Tibial nerve (tissue), 4 donors: ENCODE measurements around the gene F10. TPM values are rescaled to one million over a fixed set of nuclear protein-coding genes. Genes with fewer than 3 reads are reported as not detected.

Experiments used
- DNase-seq, 2 donors: peaks; one replicate each; pipeline ENCODE4 v3.0.0-alpha.2; 2019; ENCODE audit warnings: low spot score in 2 of 2
- H3K27ac ChIP-seq, 4 donors: fragments of 200-600 bp; sonication (generic) in 3 of 4; one replicate each; pipeline ENCODE4 v1.5.1; 2017 to 2019; ENCODE audit warnings: mild to moderate bottlenecking in 1 of 4
- H3K27me3 ChIP-seq, 2 donors: fragments of 200-600 bp; sonication (generic) in 1 of 2; one replicate each; pipeline versions ENCODE4 v1.5.1 to v1.6.0; 2017 to 2019
- H3K36me3 ChIP-seq, 3 donors: fragments of 200-600 bp; sonication (generic); one replicate each; pipeline ENCODE4 v1.5.1; 2018 to 2019
- H3K4me1 ChIP-seq, 4 donors: fragments of 200-600 bp; sonication (generic) in 3 of 4; one replicate each; pipeline ENCODE4 v1.5.1; 2017 to 2019
- H3K4me3 ChIP-seq, 4 donors: fragments of 200-600 bp; sonication (generic) in 3 of 4; one replicate each; pipeline ENCODE4 v1.5.1; 2017 to 2019; ENCODE audit warnings: mild to moderate bottlenecking in 1 of 4, moderate library complexity in 1 of 4
- H3K9me3 ChIP-seq, 4 donors: fragments of 200-600 bp; sonication (generic) in 3 of 4; one replicate each; pipeline ENCODE4 v1.5.1; 2017 to 2019
- EP300 ChIP-seq, 2 donors: sonication (generic); formaldehyde crosslinking; IDR thresholded peaks; one replicate each; pipeline ENCODE4 v1.6.1; 2017; ENCODE audit warnings: antibody characterized with exemption in 2 of 2, mild to moderate bottlenecking in 1 of 2
- POLR2A ChIP-seq, 2 donors: fragments of 450-650 bp; IDR thresholded peaks; one replicate each; pipeline ENCODE4 v1.6.1; 2017; ENCODE audit warnings: antibody characterized with exemption in 2 of 2, mild to moderate bottlenecking in 2 of 2, moderate library complexity in 2 of 2
- WGBS, 2 donors: methylation state at CpG; one replicate each; pipeline ENCODE4 v1.1.5; 2018; 5-methylcytosine and 5-hydroxymethylcytosine counted together
- total RNA-seq, 4 donors: library from RNA; depleted of rRNA; stranded (reverse); fragments of >200 nt; gene quantifications; one replicate each; pipeline ENCODE4 v1.1.0, GENCODE V29; 2016
- TF ChIP-seq, protein P1 (sequence below), 5 experiments: fragments of 200-600 bp in 3 of 5; fragments of 450-650 bp in 2 of 5; sonication (generic) in 3 of 5; IDR thresholded peaks; one replicate each; pipeline ENCODE4 v1.5.1; 2016 to 2019; ENCODE audit warnings: antibody characterized with exemption in 5 of 5, mild to moderate bottlenecking in 3 of 5, moderate library complexity in 2 of 5

Gene F10
- 10 to 100 TPM; 12.0 to 44.3 (median 17.3) TPM for total RNA-seq

DNA sequence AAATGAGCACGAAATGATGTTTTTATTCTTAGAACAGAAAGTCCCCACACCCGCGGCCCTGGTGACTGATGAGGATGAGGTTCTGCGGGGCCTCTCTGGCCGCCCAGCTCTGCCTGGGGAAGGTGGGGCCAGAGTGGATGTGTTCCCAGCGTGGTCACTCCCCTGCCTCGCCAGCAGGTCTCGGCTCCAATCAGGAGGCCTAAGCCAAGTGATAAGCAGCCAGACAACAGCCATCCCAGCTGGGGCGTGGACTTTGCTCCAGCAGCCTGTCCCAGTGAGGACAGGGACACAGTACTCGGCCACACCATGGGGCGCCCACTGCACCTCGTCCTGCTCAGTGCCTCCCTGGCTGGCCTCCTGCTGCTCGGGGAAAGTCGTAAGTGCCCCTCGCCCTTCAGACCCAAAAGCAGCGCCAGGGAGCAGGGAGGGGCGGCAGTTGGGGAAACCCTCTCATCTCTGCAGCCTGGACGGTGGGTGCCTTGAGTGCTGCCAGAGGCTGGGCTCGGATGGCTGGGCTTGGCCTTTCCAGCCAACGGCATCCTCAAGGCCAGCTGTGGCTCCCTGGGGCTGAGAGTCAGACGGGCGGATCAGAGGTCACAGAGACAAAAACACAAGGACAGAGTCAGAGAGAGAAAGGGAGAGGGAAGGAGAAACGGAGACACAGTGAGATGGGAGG, at the start of gene F10:
F10 (plus strand) TSS at position 250 of the 676 bp plus-strand sequence; CDS start at position 307, 57 bp downstream.
- Histone ChIP-seq H3K4me1 (peaks cover 0 to 5% (median 0%) of the 10 kb centered on the region in 4 donors), H3K4me3 (peak within 1 kb of the TSS in 3 of 4 donors; percentile 19 to 43 (median 29)), H3K36me3 (no peaks in the 10 kb centered on the region), H3K27me3 (peaks cover 0 to 1% of the 10 kb centered on the region in 2 donors), H3K27ac (peak within 1 kb of the TSS; percentile 7 to 77 (median 69)), H3K9me3 (no peaks in the 10 kb centered on the region)
- TF ChIP-seq EP300 (IDR thresholded peaks at IDR 0.05) (peak in 1 of 2 donors; percentile 37), POLR2A (IDR thresholded peaks at IDR 0.05) (peak in 1 of 2 donors; percentile 27)
- TF ChIP-seq, protein P1, sequence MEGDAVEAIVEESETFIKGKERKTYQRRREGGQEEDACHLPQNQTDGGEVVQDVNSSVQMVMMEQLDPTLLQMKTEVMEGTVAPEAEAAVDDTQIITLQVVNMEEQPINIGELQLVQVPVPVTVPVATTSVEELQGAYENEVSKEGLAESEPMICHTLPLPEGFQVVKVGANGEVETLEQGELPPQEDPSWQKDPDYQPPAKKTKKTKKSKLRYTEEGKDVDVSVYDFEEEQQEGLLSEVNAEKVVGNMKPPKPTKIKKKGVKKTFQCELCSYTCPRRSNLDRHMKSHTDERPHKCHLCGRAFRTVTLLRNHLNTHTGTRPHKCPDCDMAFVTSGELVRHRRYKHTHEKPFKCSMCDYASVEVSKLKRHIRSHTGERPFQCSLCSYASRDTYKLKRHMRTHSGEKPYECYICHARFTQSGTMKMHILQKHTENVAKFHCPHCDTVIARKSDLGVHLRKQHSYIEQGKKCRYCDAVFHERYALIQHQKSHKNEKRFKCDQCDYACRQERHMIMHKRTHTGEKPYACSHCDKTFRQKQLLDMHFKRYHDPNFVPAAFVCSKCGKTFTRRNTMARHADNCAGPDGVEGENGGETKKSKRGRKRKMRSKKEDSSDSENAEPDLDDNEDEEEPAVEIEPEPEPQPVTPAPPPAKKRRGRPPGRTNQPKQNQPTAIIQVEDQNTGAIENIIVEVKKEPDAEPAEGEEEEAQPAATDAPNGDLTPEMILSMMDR (IDR thresholded peaks at IDR 0.05), result peak in 2 of 5 experiments; percentile 33 to 37
- WGBS, 2 donors, result 18 to 21% methylated on average over 16 to 19 of the region's 23 CpGs
- peak; percentile 49 to 61 for DNase-seq

DNA sequence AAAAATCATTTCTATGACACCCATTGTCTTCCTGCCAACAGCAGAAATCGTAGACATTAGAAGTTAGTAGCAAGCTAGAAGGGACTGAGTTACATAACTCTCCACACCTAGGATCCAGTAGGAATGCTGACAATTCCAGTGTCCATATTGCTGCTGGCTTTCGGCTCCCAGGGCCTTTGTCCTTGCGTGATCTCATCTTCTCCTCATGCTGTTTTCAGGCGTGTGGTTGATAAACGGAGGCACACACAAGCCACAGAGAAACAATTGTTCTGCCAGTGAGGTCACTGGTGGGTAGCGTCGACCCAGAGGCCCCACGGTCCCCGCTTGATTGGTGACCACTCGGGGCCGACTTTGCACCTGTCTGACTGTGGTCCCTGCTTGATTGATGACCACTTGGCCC, 48.7 kb upstream of the F10 start:
- H3K27me3 ChIP-seq, result no peaks in the 10 kb centered on the region
- TF ChIP-seq, protein P1 (IDR thresholded peaks at IDR 0.05), result no peak
- no peak for TF ChIP-seq EP300 (IDR thresholded peaks at IDR 0.05)
- no peak for TF ChIP-seq POLR2A (IDR thresholded peaks at IDR 0.05)
- no peaks in the 10 kb centered on the region for H3K4me1 ChIP-seq
- peaks cover 0 to 10% (median 3%) of the 10 kb centered on the region in 4 donors for H3K9me3 ChIP-seq
- WGBS, 2 donors, result 53 to 55% methylated on average over 11 of the region's 11 CpGs
- H3K4me3 ChIP-seq, result no peak overlapping the region
- no peak overlapping the region for H3K27ac ChIP-seq
- DNase-seq, result no peak
- peaks cover 0 to 27% (median 0%) of the 10 kb centered on the region in 3 donors for H3K36me3 ChIP-seq

DNA sequence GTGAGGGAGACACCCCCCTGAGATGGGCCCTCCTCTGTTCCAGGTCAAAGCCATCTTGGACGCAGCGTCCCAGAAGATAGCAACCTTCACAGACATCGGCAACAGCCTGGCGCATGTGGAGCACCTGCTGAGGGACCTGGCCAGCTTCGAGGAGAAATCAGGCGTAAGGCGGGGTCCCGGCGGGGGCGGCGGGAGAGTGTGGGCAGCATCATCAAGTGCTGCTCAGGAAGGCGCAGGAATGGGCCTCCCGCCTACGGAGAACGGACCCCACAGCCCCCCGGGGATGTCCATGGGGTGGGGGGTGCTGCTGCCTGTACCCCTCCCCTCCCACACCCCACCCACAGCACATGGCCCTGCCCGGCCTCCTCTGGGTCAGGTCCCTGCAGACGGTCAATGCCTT, 48.2 kb upstream of the F10 start:
- peaks cover 0 to 27% (median 0%) of the 10 kb centered on the region in 3 donors for H3K36me3 ChIP-seq
- no peak overlapping the region for H3K4me3 ChIP-seq
- no peak for TF ChIP-seq POLR2A (IDR thresholded peaks at IDR 0.05)
- no peak for TF ChIP-seq EP300 (IDR thresholded peaks at IDR 0.05)
- TF ChIP-seq, protein P1 (IDR thresholded peaks at IDR 0.05), result no peak
- no peaks in the 10 kb centered on the region for H3K4me1 ChIP-seq
- no peaks in the 10 kb centered on the region for H3K27me3 ChIP-seq
- WGBS, 2 donors, result 87 to 92% methylated on average over 2 to 17 of the region's 18 CpGs
- DNase-seq, result no peak
- peaks cover 0 to 10% (median 3%) of the 10 kb centered on the region in 4 donors for H3K9me3 ChIP-seq
- no peak overlapping the region for H3K27ac ChIP-seq

DNA sequence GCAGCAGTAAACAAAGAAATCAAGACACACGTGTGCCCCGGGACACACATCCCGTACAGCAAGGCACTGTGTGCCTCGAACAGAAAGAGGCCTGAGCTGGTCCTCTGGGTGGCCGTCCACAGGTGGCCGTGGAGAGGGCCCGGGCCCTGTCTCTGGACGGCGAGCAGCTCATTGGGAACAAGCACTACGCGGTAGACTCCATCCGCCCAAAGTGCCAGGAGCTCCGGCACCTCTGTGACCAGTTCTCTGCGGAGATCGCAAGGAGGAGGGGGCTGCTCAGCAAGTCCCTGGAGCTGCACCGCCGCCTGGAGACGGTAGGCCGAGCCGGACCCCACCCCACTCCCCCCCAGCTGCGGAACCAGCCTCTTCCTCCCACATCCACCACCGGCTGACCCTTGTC, 47.7 kb upstream of the F10 start:
- TF ChIP-seq, protein P1 (IDR thresholded peaks at IDR 0.05), result no peak
- TF ChIP-seq POLR2A (IDR thresholded peaks at IDR 0.05) (no peak), EP300 (IDR thresholded peaks at IDR 0.05) (no peak)
- Histone ChIP-seq H3K4me1 (no peaks in the 10 kb centered on the region), H3K9me3 (peaks cover 0 to 10% (median 3%) of the 10 kb centered on the region in 4 donors), H3K4me3 (no peak overlapping the region), H3K27me3 (no peaks in the 10 kb centered on the region), H3K36me3 (peaks cover 0 to 24% (median 0%) of the 10 kb centered on the region in 3 donors), H3K27ac (no peak overlapping the region)
- WGBS, 2 donors, result 91 to 92% methylated on average over 14 to 22 of the region's 22 CpGs
- no peak for DNase-seq

DNA sequence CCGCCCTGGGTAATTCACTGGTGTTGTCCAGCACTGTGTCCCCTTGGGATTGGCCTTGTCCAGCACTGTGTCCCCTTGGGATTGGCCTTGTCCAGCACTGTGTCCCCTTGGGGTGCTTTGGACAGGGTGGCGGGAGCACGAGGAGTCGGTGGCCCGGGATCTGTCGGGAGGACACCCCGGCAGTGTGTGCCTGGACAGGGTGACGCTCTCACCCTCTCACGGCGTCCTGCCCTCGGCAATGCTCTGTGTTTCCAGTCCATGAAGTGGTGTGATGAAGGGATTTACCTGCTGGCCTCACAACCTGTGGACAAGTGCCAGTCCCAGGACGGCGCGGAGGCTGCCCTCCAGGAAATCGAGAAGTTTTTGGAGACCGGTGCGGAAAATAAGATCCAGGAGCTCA, 46.9 kb upstream of the F10 start:
- Histone ChIP-seq H3K36me3 (peaks cover 0 to 22% (median 0%) of the 10 kb centered on the region in 3 donors), H3K4me1 (no peaks in the 10 kb centered on the region), H3K9me3 (peaks cover 0 to 10% (median 3%) of the 10 kb centered on the region in 4 donors), H3K27me3 (no peaks in the 10 kb centered on the region), H3K27ac (no peak overlapping the region), H3K4me3 (no peak overlapping the region)
- WGBS, 2 donors, result 96 to 97% methylated on average over 17 of the region's 17 CpGs
- no peak for DNase-seq
- TF ChIP-seq, protein P1 (IDR thresholded peaks at IDR 0.05), result no peak
- TF ChIP-seq EP300 (IDR thresholded peaks at IDR 0.05) (no peak), POLR2A (IDR thresholded peaks at IDR 0.05) (no peak)
